Neural cell (in vitro differentiated cells): ENCODE results near the gene EFCC1. TPM values are rescaled to one million over a fixed set of nuclear protein-coding genes. Genes with fewer than 3 reads are reported as not detected.
A peak's percentile ranks its signal among the peaks of the same experiment; 100 is the strongest.

Source experiments
- H2AFZ ChIP-seq: fragments of 200-600, 300-800 bp; sonication (generic), shearing (Covaris generic); 2 replicates; pipeline ENCODE4 v1.6.0; 2014; ENCODE audit warnings: low read depth, mild to moderate bottlenecking, antibody characterized with exemption, low read length, moderate library complexity
- H3F3A ChIP-seq: fragments of 200-600 bp; shearing (Covaris generic); 2 replicates; pipeline ENCODE4 v1.6.1; 2016; ENCODE audit warnings: mild to moderate bottlenecking, moderate library complexity, mixed read lengths, antibody characterized with exemption, low read length; ENCODE audit not compliant: insufficient read depth, poor library complexity, severe bottlenecking
- H3K27ac ChIP-seq: fragments of 200-600, 300-800 bp; sonication (generic), shearing (Covaris generic); 2 replicates; pipeline ENCODE4 v1.5.1; 2014; ENCODE audit warnings: mild to moderate bottlenecking, low read length, moderate library complexity
- H3K27me3 ChIP-seq: fragments of 300-800, 200-600 bp; sonication (generic), shearing (Covaris generic); 2 replicates; pipeline ENCODE4 v1.6.0; 2014; ENCODE audit warnings: mild to moderate bottlenecking, low read depth, low read length, moderate library complexity; ENCODE audit not compliant: insufficient read depth
- H3K36me3 ChIP-seq: fragments of 300-800, 200-600 bp; sonication (generic), shearing (Covaris generic); 2 replicates; pipeline ENCODE4 v1.5.1; 2014; ENCODE audit warnings: mild to moderate bottlenecking, antibody characterized with exemption, low read length, moderate library complexity; ENCODE audit not compliant: insufficient read depth
- H3K4me2 ChIP-seq: fragments of 300-800, 200-600 bp; sonication (generic), shearing (Covaris generic); 2 replicates; pipeline ENCODE4 v1.6.0; 2014; ENCODE audit warnings: mild to moderate bottlenecking, low read length
- H3K4me3 ChIP-seq: fragments of 300-800, 200-600 bp; sonication (generic), shearing (Covaris generic); 2 replicates; pipeline ENCODE4 v1.5.1; 2014; ENCODE audit warnings: mild to moderate bottlenecking, low read length, moderate library complexity
- H3K79me2 ChIP-seq: fragments of 200-600 bp; shearing (Covaris generic); replicated peaks from 2 replicates; pipeline ENCODE4 v1.6.0; 2014; ENCODE audit warnings: mild to moderate bottlenecking, low read length, moderate library complexity; ENCODE audit not compliant: insufficient read depth
- H3K9ac ChIP-seq: fragments of 300-800, 200-600 bp; sonication (generic), shearing (Covaris generic); 2 replicates; pipeline ENCODE4 v1.6.1; 2016; ENCODE audit warnings: mild to moderate bottlenecking, low read length, mixed read lengths
- H3K9me2 ChIP-seq: fragments of 200-600 bp; shearing (Covaris generic); 2 replicates; pipeline ENCODE4 v1.6.1; 2016; ENCODE audit warnings: mild to moderate bottlenecking, low read length, mixed read lengths; ENCODE audit not compliant: insufficient read depth
- H3K9me3 ChIP-seq: fragments of 200-600, 300-800 bp; sonication (generic), shearing (Covaris generic); 2 replicates; pipeline ENCODE4 v1.6.1; 2016; ENCODE audit warnings: mild to moderate bottlenecking, mixed run types, low read length, moderate library complexity, mixed read lengths
- H4K20me1 ChIP-seq: fragments of 200-600 bp; shearing (Covaris generic); 2 replicates; pipeline ENCODE4 v1.6.1; 2016; ENCODE audit warnings: mild to moderate bottlenecking, mixed run types; ENCODE audit not compliant: insufficient read depth
- CTCF ChIP-seq: fragments of 450-650 bp; IDR thresholded peaks from 2 replicates; pipeline ENCODE4 v1.5.1; 2014; ENCODE audit warnings: antibody characterized with exemption, mild to moderate bottlenecking, moderate library complexity; ENCODE audit not compliant: poor library complexity, severe bottlenecking
- EP300 ChIP-seq: fragments of 450-650 bp; conservative IDR thresholded peaks from 2 replicates; pipeline ENCODE4 v1.6.1; 2014; ENCODE audit warnings: antibody characterized with exemption, mild to moderate bottlenecking, moderate library complexity; ENCODE audit not compliant: poor library complexity, severe bottlenecking
- EZH2 ChIP-seq: fragments of 200-600, 300-800 bp; shearing (Covaris generic), sonication (generic); IDR thresholded peaks from 2 replicates; pipeline ENCODE4 v1.6.1; 2014; ENCODE audit warnings: antibody characterized with exemption, low read length, borderline replicate concordance, mild to moderate bottlenecking; ENCODE audit not compliant: insufficient read depth, poor library complexity, severe bottlenecking
- MXI1 ChIP-seq: fragments of 450-650 bp; conservative IDR thresholded peaks from 2 replicates; pipeline ENCODE4 v1.6.1; 2014; ENCODE audit warnings: antibody characterized with exemption, mild to moderate bottlenecking; ENCODE audit not compliant: poor library complexity, severe bottlenecking
- POLR2AphosphoS5 ChIP-seq: IDR thresholded peaks from 2 replicates; pipeline ENCODE4 v1.6.1; 2012
- RAD21 ChIP-seq: fragments of 450-650 bp; conservative IDR thresholded peaks from 2 replicates; pipeline ENCODE4 v1.6.1; 2014; ENCODE audit warnings: antibody characterized with exemption, mild to moderate bottlenecking, moderate library complexity
- REST ChIP-seq: IDR thresholded peaks from 2 replicates; pipeline ENCODE4 v1.6.1; 2012; ENCODE audit warnings: borderline replicate concordance
- SMC3 ChIP-seq: fragments of 450-650 bp; conservative IDR thresholded peaks from 2 replicates; pipeline ENCODE4 v1.6.1; 2014; ENCODE audit warnings: antibody characterized with exemption, mild to moderate bottlenecking, moderate library complexity; ENCODE audit not compliant: poor library complexity
- TAF1 ChIP-seq: IDR thresholded peaks from 2 replicates; pipeline ENCODE4 v1.6.1; 2012; ENCODE audit warnings: low read depth
- polyA minus RNA-seq: library from RNA; depleted of rRNA, polyadenylated mRNA; stranded (reverse); fragments of >200 nt; gene quantifications from 2 replicates; pipeline ENCODE4 v1.2.3, GENCODE V29; 2014
- polyA plus RNA-seq: library from polyadenylated mRNA; depleted of rRNA; stranded (reverse); fragments of >200 nt; gene quantifications from 2 replicates; pipeline ENCODE4 v1.2.3, GENCODE V29; 2014

Gene EFCC1
- polyA plus RNA-seq: not detected in 2 replicates
- polyA minus RNA-seq: not detected in 2 replicates

GRCh38 chr3:129001101-129001805, at the start of gene EFCC1:
Gene EFCC1, plus strand, starts transcription at chr3:129001304. Its CDS starts 325 bp downstream, at chr3:129001629.
- H3F3A ChIP-seq: no peaks in the 10 kb centered on the region
- H3K9me2 ChIP-seq: no peaks in the 10 kb centered on the region
- no peak within 1 kb of the TSS for H3K27ac ChIP-seq
- H3K27me3 ChIP-seq: peaks cover 46% of the 10 kb centered on the region
- H3K4me2 ChIP-seq: peak within 1 kb of the TSS; percentile 14
- no peaks in the 10 kb centered on the region for H3K36me3 ChIP-seq
- H3K4me3 ChIP-seq: peak within 1 kb of the TSS; percentile 77
- no peak within 1 kb of the TSS for H2AFZ ChIP-seq
- no peaks in the 10 kb centered on the region for H3K9me3 ChIP-seq
- H3K79me2 ChIP-seq: no peaks in the 10 kb centered on the region
- H3K9ac ChIP-seq: peak within 1 kb of the TSS; percentile 25
- H4K20me1 ChIP-seq: no peaks in the 10 kb centered on the region
- TF ChIP-seq SMC3: no peak

GRCh38 chr3:128956440-128956839, 44.7 kb upstream of the EFCC1 start:
- Histone ChIP-seq H2AFZ (no peak overlapping the region), H3K9me3 (no peaks in the 10 kb centered on the region), H3F3A (no peaks in the 10 kb centered on the region), H3K79me2 (no peaks in the 10 kb centered on the region), H4K20me1 (no peaks in the 10 kb centered on the region), H3K36me3 (no peaks in the 10 kb centered on the region), H3K9ac (no peak overlapping the region), H3K4me2 (no peak overlapping the region), H3K27ac (no peak overlapping the region), H3K9me2 (no peaks in the 10 kb centered on the region), H3K27me3 (no peaks in the 10 kb centered on the region), H3K4me3 (no peak overlapping the region)
- TF ChIP-seq RAD21 (no peak), SMC3 (no peak), TAF1 (no peak), POLR2AphosphoS5 (no peak), EP300 (no peak), CTCF (no peak), REST (no peak), EZH2 (no peak)

- Histone ChIP-seq H3K9ac (no peak overlapping the region), H3K79me2 (no peaks in the 10 kb centered on the region), H3K4me3 (no peak overlapping the region), H3K36me3 (no peaks in the 10 kb centered on the region), H3K9me3 (no peaks in the 10 kb centered on the region), H3F3A (no peaks in the 10 kb centered on the region), H3K4me2 (no peak overlapping the region), H3K27ac (no peak overlapping the region), H3K9me2 (no peaks in the 10 kb centered on the region), H2AFZ (no peak overlapping the region), H4K20me1 (no peaks in the 10 kb centered on the region), H3K27me3 (no peaks in the 10 kb centered on the region)
- TF ChIP-seq EZH2 (no peak), CTCF (no peak), REST (no peak), SMC3 (no peak), RAD21 (no peak), MXI1 (no peak), EP300 (no peak), TAF1 (no peak)
Measured at GRCh38 chr3:128965280-128965679, 35.8 kb upstream of the EFCC1 start.
